Progenitor cell of endocrine pancreas (in vitro differentiated cells): ENCODE measurements around the gene RCAN1. TPM values are rescaled to one million over a fixed set of nuclear protein-coding genes. Genes with fewer than 3 reads are reported as not detected.
"Not testable (repeated sequence)": the region's sequence is repeated elsewhere in the genome, so short reads cannot be mapped to it uniquely, and the experiment has no call there.

Experiments
- DNase-seq: peaks from one replicate; pipeline ENCODE4 v3.0.0; 2021; ENCODE audit warnings: low spot score; ENCODE audit not compliant: unreplicated experiment
- H3K27ac Mint-ChIP-seq: 2 replicates; pipeline ENCODE4 v1.8.0; 2021; ENCODE audit warnings: mild to moderate bottlenecking, moderate library complexity, mixed read lengths
- H3K27me3 Mint-ChIP-seq: 2 replicates; pipeline ENCODE4 v1.8.0; 2021; ENCODE audit warnings: mixed read lengths
- H3K36me3 Mint-ChIP-seq: 2 replicates; pipeline ENCODE4 v1.8.0; 2022; ENCODE audit warnings: mixed read lengths; ENCODE audit not compliant: insufficient read depth
- H3K4me1 Mint-ChIP-seq: 2 replicates; pipeline ENCODE4 v1.8.0; 2021; ENCODE audit warnings: low read depth, mixed read lengths
- H3K4me3 Mint-ChIP-seq: 2 replicates; pipeline ENCODE4 v1.8.0; 2021; ENCODE audit warnings: low read depth, mild to moderate bottlenecking, moderate library complexity, mixed read lengths
- H3K9me3 Mint-ChIP-seq: 2 replicates; pipeline ENCODE4 v1.8.0; 2021; ENCODE audit warnings: low read depth, mixed read lengths
- total RNA-seq: library from RNA; stranded (reverse); gene quantifications from 2 replicates; pipeline ENCODE4 v1.2.1, GENCODE V29; 2021
- TF ChIP-seq, protein P1 (sequence below): fragments of 200-600 bp; sonication (generic); IDR thresholded peaks from one replicate; pipeline ENCODE4 v1.5.0; 2021; ENCODE audit warnings: antibody characterized with exemption, mild to moderate bottlenecking; ENCODE audit not compliant: unreplicated experiment

RCAN1 gene
- total RNA-seq, 1 donor from 2014 or later = 11.6 TPM

DNA sequence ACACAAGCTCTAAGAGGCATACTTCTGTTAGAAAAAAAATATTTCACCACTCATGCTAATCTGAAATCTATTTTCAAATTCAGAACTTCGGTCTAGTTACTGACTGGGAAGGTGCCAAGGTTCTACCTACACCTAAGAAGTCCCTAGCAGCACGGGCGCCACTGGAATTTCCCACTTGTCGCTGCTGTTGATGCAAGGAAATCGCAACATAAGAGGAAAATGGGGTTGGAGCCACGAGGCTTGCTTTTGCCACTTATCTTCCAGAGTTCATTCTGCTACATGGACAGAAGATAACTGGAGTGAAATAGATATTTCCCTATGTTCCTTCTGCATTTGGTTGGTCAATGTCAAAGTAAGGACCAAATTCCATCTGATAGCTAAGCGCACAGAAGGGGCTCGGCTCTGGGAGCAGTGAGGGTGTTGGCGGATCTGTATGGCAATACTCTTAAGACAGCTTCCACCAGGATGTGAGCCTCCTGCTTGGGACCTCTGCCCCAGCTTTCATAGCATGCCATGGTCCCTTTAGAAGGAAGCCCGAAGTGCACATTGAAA, 47.2 kb downstream of the RCAN1 start:
- TF ChIP-seq, protein P1, sequence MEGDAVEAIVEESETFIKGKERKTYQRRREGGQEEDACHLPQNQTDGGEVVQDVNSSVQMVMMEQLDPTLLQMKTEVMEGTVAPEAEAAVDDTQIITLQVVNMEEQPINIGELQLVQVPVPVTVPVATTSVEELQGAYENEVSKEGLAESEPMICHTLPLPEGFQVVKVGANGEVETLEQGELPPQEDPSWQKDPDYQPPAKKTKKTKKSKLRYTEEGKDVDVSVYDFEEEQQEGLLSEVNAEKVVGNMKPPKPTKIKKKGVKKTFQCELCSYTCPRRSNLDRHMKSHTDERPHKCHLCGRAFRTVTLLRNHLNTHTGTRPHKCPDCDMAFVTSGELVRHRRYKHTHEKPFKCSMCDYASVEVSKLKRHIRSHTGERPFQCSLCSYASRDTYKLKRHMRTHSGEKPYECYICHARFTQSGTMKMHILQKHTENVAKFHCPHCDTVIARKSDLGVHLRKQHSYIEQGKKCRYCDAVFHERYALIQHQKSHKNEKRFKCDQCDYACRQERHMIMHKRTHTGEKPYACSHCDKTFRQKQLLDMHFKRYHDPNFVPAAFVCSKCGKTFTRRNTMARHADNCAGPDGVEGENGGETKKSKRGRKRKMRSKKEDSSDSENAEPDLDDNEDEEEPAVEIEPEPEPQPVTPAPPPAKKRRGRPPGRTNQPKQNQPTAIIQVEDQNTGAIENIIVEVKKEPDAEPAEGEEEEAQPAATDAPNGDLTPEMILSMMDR = no peak

GRCh38 chr21:34565238-34565637, 49.7 kb downstream of the RCAN1 start:
- no peak overlapping the region for H3K27ac Mint-ChIP-seq
- H3K9me3 Mint-ChIP-seq = peaks cover 4% of the 10 kb centered on the region
- no peaks in the 10 kb centered on the region for H3K4me1 Mint-ChIP-seq
- TF ChIP-seq, protein P1 = no peak
- no peak overlapping the region for H3K4me3 Mint-ChIP-seq
- no peaks in the 10 kb centered on the region for H3K36me3 Mint-ChIP-seq
- H3K27me3 Mint-ChIP-seq = no peaks in the 10 kb centered on the region
- no peak for DNase-seq

More for the DNA sequence above, 47.2 kb downstream of the RCAN1 start:
- DNase-seq = no peak
- H3K27ac Mint-ChIP-seq = no peak overlapping the region
- H3K4me1 Mint-ChIP-seq = no peaks in the 10 kb centered on the region
- no peak overlapping the region for H3K4me3 Mint-ChIP-seq
- no peaks in the 10 kb centered on the region for H3K27me3 Mint-ChIP-seq
- H3K36me3 Mint-ChIP-seq = no peaks in the 10 kb centered on the region
- peaks cover 3% of the 10 kb centered on the region for H3K9me3 Mint-ChIP-seq

DNA sequence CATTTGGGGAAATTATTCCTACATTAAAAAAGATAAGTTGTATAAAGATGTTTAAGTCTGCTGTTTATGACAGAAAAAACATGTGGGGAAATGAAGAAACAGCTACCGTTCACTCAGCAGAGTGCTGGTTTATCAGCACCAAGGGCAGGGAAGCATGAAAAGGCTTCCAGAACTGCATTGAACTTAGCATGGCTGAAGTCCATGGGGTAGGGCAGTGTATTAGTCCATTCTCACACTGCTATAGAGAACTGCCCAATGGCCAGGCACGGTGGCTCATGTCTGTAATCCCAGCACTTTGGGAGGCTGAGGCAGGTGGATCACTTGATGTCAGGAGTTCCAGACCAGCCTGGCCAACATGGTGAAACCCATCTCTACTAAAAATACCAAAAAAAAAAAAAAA, 51.5 kb downstream of the RCAN1 start:
- H3K27me3 Mint-ChIP-seq, H3K36me3 Mint-ChIP-seq, H3K27ac Mint-ChIP-seq, H3K9me3 Mint-ChIP-seq, DNase-seq, H3K4me3 Mint-ChIP-seq, H3K4me1 Mint-ChIP-seq: not testable (repeated sequence)

- H3K9me3 Mint-ChIP-seq = peaks cover 4% of the 10 kb centered on the region
- no peak overlapping the region for H3K27ac Mint-ChIP-seq
- no peaks in the 10 kb centered on the region for H3K36me3 Mint-ChIP-seq
- TF ChIP-seq, protein P1 = no peak
- no peaks in the 10 kb centered on the region for H3K27me3 Mint-ChIP-seq
- DNase-seq = no peak
- no peaks in the 10 kb centered on the region for H3K4me1 Mint-ChIP-seq
- H3K4me3 Mint-ChIP-seq = no peak overlapping the region
Measured at GRCh38 chr21:34561806-34562205, 53.1 kb downstream of the RCAN1 start.

GRCh38 chr21:34560609-34561008, 54.3 kb downstream of the RCAN1 start:
- no peak overlapping the region for H3K27ac Mint-ChIP-seq
- H3K4me1 Mint-ChIP-seq = no peaks in the 10 kb centered on the region
- no peaks in the 10 kb centered on the region for H3K36me3 Mint-ChIP-seq
- peaks cover 4% of the 10 kb centered on the region for H3K9me3 Mint-ChIP-seq
- DNase-seq = no peak
- no peaks in the 10 kb centered on the region for H3K27me3 Mint-ChIP-seq
- no peak overlapping the region for H3K4me3 Mint-ChIP-seq
- TF ChIP-seq, protein P1 = no peak

GRCh38 chr21:34560021-34560420, 54.9 kb downstream of the RCAN1 start:
- Mint-ChIP-seq H3K27ac (no peak overlapping the region), H3K4me3 (no peak overlapping the region), H3K4me1 (no peaks in the 10 kb centered on the region), H3K36me3 (no peaks in the 10 kb centered on the region), H3K9me3 (peaks cover 6% of the 10 kb centered on the region), H3K27me3 (no peaks in the 10 kb centered on the region)
- TF ChIP-seq, protein P1 = no peak
- no peak for DNase-seq
